ENCODE data around the gene DENND11.

- TF ChIP-seq POLR2AphosphoS5 (IDR thresholded peaks at IDR 0.05; ENCODE audit: borderline replicate concordance, low read depth, low read length) (no peak), EZH2 (IDR thresholded peaks at IDR 0.05) (no peak), FOXP2 (optimal IDR thresholded peaks at IDR 0.05; ENCODE audit: control extremely low read depth, extremely low read length, insufficient read depth) (no peak)
Measured at GRCh38 chr7:141715794-141716689, 14.1 kb upstream of the DENND11 start.
